H9 (cell line): Measurements from ENCODE around the gene EGFR. TPM values are rescaled to one million over a fixed set of nuclear protein-coding genes. Genes with fewer than 3 reads are reported as not detected.

ENCODE experiments used
- DNase-seq: peaks from one replicate; pipeline ENCODE4 v3.0.0-alpha.2; 2017
- H2AFZ ChIP-seq: one replicate; pipeline ENCODE4 v1.6.1; 2013; ENCODE audit warnings: mild to moderate bottlenecking, low read length, control low read depth, moderate library complexity
- H2AK5ac ChIP-seq: 2 replicates; pipeline ENCODE4 v1.6.1; 2013; ENCODE audit warnings: low read length, control low read depth, mixed read lengths; ENCODE audit not compliant: insufficient read length
- H2BK120ac ChIP-seq: one replicate; pipeline ENCODE4 v1.6.1; 2013; ENCODE audit warnings: low read depth, mild to moderate bottlenecking, low read length, control low read depth, inconsistent platforms; ENCODE audit not compliant: poor library complexity, severe bottlenecking
- H2BK12ac ChIP-seq: 2 replicates; pipeline ENCODE4 v1.6.1; 2013; ENCODE audit warnings: low read length, control low read depth, mixed read lengths, low read depth; ENCODE audit not compliant: insufficient read length
- H2BK15ac ChIP-seq: 2 replicates; pipeline ENCODE4 v1.6.1; 2013; ENCODE audit warnings: low read depth, low read length, control low read depth
- H2BK20ac ChIP-seq: one replicate; pipeline ENCODE4 v1.6.1; 2013; ENCODE audit warnings: low read depth, mild to moderate bottlenecking, low read length, control low read depth, inconsistent platforms; ENCODE audit not compliant: poor library complexity, severe bottlenecking
- H2BK5ac ChIP-seq: 2 replicates; pipeline ENCODE4 v1.6.1; 2013; ENCODE audit warnings: low read length, control low read depth, mixed read lengths; ENCODE audit not compliant: insufficient read length
- H3K14ac ChIP-seq: 2 replicates; pipeline ENCODE4 v1.6.1; 2013; ENCODE audit warnings: low read length, control low read depth; ENCODE audit not compliant: insufficient read depth
- H3K18ac ChIP-seq: 2 replicates; pipeline ENCODE4 v1.6.1; 2013; ENCODE audit warnings: low read depth, mild to moderate bottlenecking, mixed read lengths, low read length, control low read depth; ENCODE audit not compliant: insufficient read length
- H3K23ac ChIP-seq: 2 replicates; pipeline ENCODE4 v1.6.1; 2013; ENCODE audit warnings: low read length, control low read depth, mixed read lengths, low read depth; ENCODE audit not compliant: insufficient read length
- H3K23me2 ChIP-seq: 2 replicates; pipeline ENCODE4 v1.6.1; 2013; ENCODE audit warnings: low read depth, mild to moderate bottlenecking, mixed read lengths, low read length, control low read depth; ENCODE audit not compliant: insufficient read length, poor library complexity, severe bottlenecking
- H3K27ac ChIP-seq: 2 replicates; pipeline ENCODE4 v1.5.1; 2013; ENCODE audit warnings: low read length, control low read depth, mixed read lengths, low read depth; ENCODE audit not compliant: insufficient read length
- H3K27me3 ChIP-seq: 2 replicates; pipeline ENCODE4 v1.6.1; 2013; ENCODE audit warnings: low read length, control low read depth, inconsistent platforms; ENCODE audit not compliant: insufficient read depth
- H3K4ac ChIP-seq: 2 replicates; pipeline ENCODE4 v1.6.1; 2013; ENCODE audit warnings: low read depth, mild to moderate bottlenecking, control low read depth, inconsistent platforms, low read length, moderate library complexity
- H3K4me1 ChIP-seq: 2 replicates; pipeline ENCODE4 v1.6.1; 2013; ENCODE audit warnings: low read length, control low read depth, inconsistent platforms; ENCODE audit not compliant: insufficient read depth
- H3K4me2 ChIP-seq: 2 replicates; pipeline ENCODE4 v1.6.1; 2013; ENCODE audit warnings: low read length, control low read depth, mixed read lengths; ENCODE audit not compliant: insufficient read length, insufficient read depth
- H3K56ac ChIP-seq: 2 replicates; pipeline ENCODE4 v1.6.1; 2013; ENCODE audit warnings: low read depth, mild to moderate bottlenecking, mixed read lengths, low read length, control low read depth; ENCODE audit not compliant: insufficient read length
- H3K79me1 ChIP-seq: 2 replicates; pipeline ENCODE4 v1.6.1; 2013; ENCODE audit warnings: low read depth, mild to moderate bottlenecking, moderate library complexity, low read length, control low read depth, inconsistent platforms; ENCODE audit not compliant: insufficient read depth, poor library complexity, severe bottlenecking
- H3K79me2 ChIP-seq: 2 replicates; pipeline ENCODE4 v1.6.1; 2013; ENCODE audit warnings: low read length, control low read depth, inconsistent platforms; ENCODE audit not compliant: insufficient read depth
- H3K9ac ChIP-seq: 2 replicates; pipeline ENCODE4 v1.6.1; 2013; ENCODE audit warnings: low read length, control low read depth, mixed read lengths; ENCODE audit not compliant: insufficient read length; ENCODE audit errors: extremely low read depth
- H3K9me3 ChIP-seq: one replicate; pipeline ENCODE4 v1.6.1; 2013; ENCODE audit warnings: low read depth, low read length, inconsistent platforms; ENCODE audit not compliant: control insufficient read depth
- H3T11ph ChIP-seq: one replicate; pipeline ENCODE4 v1.6.1; 2013; ENCODE audit warnings: mild to moderate bottlenecking, low read length, control low read depth, inconsistent platforms
- H4K20me1 ChIP-seq: one replicate; pipeline ENCODE4 v1.6.1; 2013; ENCODE audit not compliant: control insufficient read depth, insufficient read length, insufficient read depth
- H4K5ac ChIP-seq: 2 replicates; pipeline ENCODE4 v1.6.1; 2013; ENCODE audit warnings: low read depth, mild to moderate bottlenecking, mixed read lengths, low read length, control low read depth; ENCODE audit not compliant: insufficient read length
- H4K8ac ChIP-seq: replicated peaks from 2 replicates; pipeline ENCODE4 v1.6.1; 2013; ENCODE audit warnings: low read length, control low read depth, mixed read lengths, low read depth; ENCODE audit not compliant: insufficient read length
- H4K91ac ChIP-seq: 2 replicates; pipeline ENCODE4 v1.6.1; 2013; ENCODE audit warnings: low read depth, mild to moderate bottlenecking, moderate library complexity, mixed read lengths, low read length, control low read depth; ENCODE audit not compliant: insufficient read length
- H3K27ac Mint-ChIP-seq, 3 experiments: 2 replicates in 2 of 3; 3 replicates in 1 of 3; pipeline ENCODE4 v1.8.0; 2020 to 2021; ENCODE audit warnings: mixed read lengths in 3 of 3, mild to moderate bottlenecking in 1 of 3, moderate library complexity in 1 of 3
- H3K27me3 Mint-ChIP-seq: 2 replicates; pipeline ENCODE4 v1.8.0; 2021; ENCODE audit warnings: low read depth, mild to moderate bottlenecking, moderate library complexity, mixed read lengths
- H3K36me3 Mint-ChIP-seq, 3 experiments: 2 replicates in 2 of 3; 3 replicates in 1 of 3; pipeline ENCODE4 v1.8.0; 2020 to 2021; ENCODE audit warnings: low read depth in 3 of 3, mixed read lengths in 3 of 3; ENCODE audit not compliant: insufficient read depth in 1 of 3
- H3K4me1 Mint-ChIP-seq, 2 experiments: 2 replicates each; pipeline ENCODE4 v1.8.0; 2020; ENCODE audit warnings: mixed read lengths in 2 of 2
- H3K4me3 Mint-ChIP-seq, 2 experiments: 2 replicates in 1 of 2; 3 replicates in 1 of 2; pipeline ENCODE4 v1.8.0; 2020 to 2021; ENCODE audit warnings: mild to moderate bottlenecking in 2 of 2, mixed read lengths in 2 of 2, moderate library complexity in 1 of 2
- H3K9me3 Mint-ChIP-seq, 2 experiments: 2 replicates in 1 of 2; 3 replicates in 1 of 2; pipeline ENCODE4 v1.8.0; 2020; ENCODE audit warnings: mild to moderate bottlenecking in 2 of 2, mixed read lengths in 2 of 2, moderate library complexity in 1 of 2
- CTCF ChIP-seq: fragments of 200-600 bp; sonication (generic); conservative IDR thresholded peaks from 3 replicates; pipeline ENCODE4 v1.8.0; 2021; ENCODE audit warnings: antibody characterized with exemption, mild to moderate bottlenecking
- WGBS: extraction: QIAGEN DNeasy Blood & Tissue Kit; methylation state at CpG from one replicate; pipeline ENCODE4 v1.1.7; 2013; ENCODE audit warnings: missing lambda C conversion rate, low lambda C conversion rate, mixed read lengths; ENCODE audit not compliant: insufficient read length; ENCODE audit errors: extremely low coverage; 5-methylcytosine and 5-hydroxymethylcytosine counted together
- total RNA-seq: library from RNA; stranded (reverse); gene quantifications from 2 replicates; pipeline ENCODE4 v1.2.1, GENCODE V29; 2021

EGFR gene
- total RNA-seq, 1 experiment from 2014 or later = 3.3 TPM

- Histone ChIP-seq H3K27me3 (no peaks in the 10 kb centered on the region), H2AFZ (no peak overlapping the region), H3K9ac (no peak overlapping the region), H3K18ac (no peak overlapping the region), H3K14ac (no peak overlapping the region), H3T11ph (no peak overlapping the region), H3K4me1 (peaks cover 11% of the 10 kb centered on the region), H4K5ac (no peak overlapping the region), H3K4me2 (no peak overlapping the region), H4K91ac (no peak overlapping the region), H3K23me2 (no peaks in the 10 kb centered on the region), H2BK20ac (no peak overlapping the region), H2BK15ac (no peak overlapping the region), H4K8ac (no peak overlapping the region), H2BK120ac (no peak overlapping the region), H2BK12ac (no peak overlapping the region), H3K79me1 (no peaks in the 10 kb centered on the region), H3K9me3 (no peaks in the 10 kb centered on the region), H4K20me1 (peaks cover 2% of the 10 kb centered on the region), H2BK5ac (no peak overlapping the region), H3K4ac (no peak overlapping the region), H3K23ac (no peak overlapping the region), H3K27ac (no peak overlapping the region), H3K56ac (no peak overlapping the region), H3K79me2 (no peaks in the 10 kb centered on the region), H2AK5ac (no peak overlapping the region)
- no CpG with 5 or more reads among the region's 15 CpGs for WGBS
- Mint-ChIP-seq H3K9me3 (no peaks in the 10 kb centered on the region), H3K36me3 (no peaks in the 10 kb centered on the region; a peak in 2 of 7 replicates), H3K4me3 (no peak overlapping the region), H3K27ac (no peak overlapping the region), H3K4me1 (peaks cover 31% of the 10 kb centered on the region in 2 experiments), H3K27me3 (peaks cover 1% of the 10 kb centered on the region; the same call in 1 of the 2 replicates)
- DNase-seq = no peak
- no peak for TF ChIP-seq CTCF
Measured at GRCh38 chr7:55185941-55186609, 167.3 kb downstream of the EGFR start.
